VCaP (cell line): ENCODE data around the gene NUP214.
"Not testable (repeated sequence)": the region's sequence is repeated elsewhere in the genome, so short reads cannot be mapped to it uniquely, and the experiment has no call there.

Experiments
- H3K27ac ChIP-seq: fragments of 450-650 bp; 2 replicates; pipeline ENCODE4 v1.5.1; 2017
- CTCF ChIP-seq: fragments of 450-650 bp; conservative IDR thresholded peaks from 2 replicates; pipeline ENCODE4 v1.5.1; 2017; ENCODE audit warnings: mild to moderate bottlenecking, moderate library complexity

Gene NUP214

GRCh38 chr9:131097948-131098278, 27.5 kb upstream of the NUP214 start:
- TF ChIP-seq CTCF = no peak

GRCh38 chr9:131098391-131099101, 26.8 kb upstream of the NUP214 start:
- H3K27ac ChIP-seq = peak overlapping the region; percentile 84
- no peak for TF ChIP-seq CTCF

More at GRCh38 chr9:131097948-131098278, 27.5 kb upstream of the NUP214 start:
- peak overlapping the region; percentile 84 for H3K27ac ChIP-seq

- TF ChIP-seq CTCF = no peak
- peak overlapping the region; percentile 84; the same call in 1 of the 2 replicates for H3K27ac ChIP-seq
These were observed 26.2 kb upstream of the NUP214 start for GRCh38 chr9:131099102-131099606.

GRCh38 chr9:131099845-131100244, 25.5 kb upstream of the NUP214 start:
- not testable (repeated sequence) for H3K27ac ChIP-seq

- H3K27ac ChIP-seq = no peak overlapping the region
- no peak for TF ChIP-seq CTCF
These were observed 24.9 kb upstream of the NUP214 start for GRCh38 chr9:131100445-131100844.

- TF ChIP-seq CTCF = no peak
- H3K27ac ChIP-seq = no peak overlapping the region
These were observed 24.0 kb upstream of the NUP214 start for GRCh38 chr9:131101207-131101964.

- TF ChIP-seq CTCF = no peak
- H3K27ac ChIP-seq = no peak overlapping the region
These were observed 22.4 kb upstream of the NUP214 start for GRCh38 chr9:131103024-131103423.

GRCh38 chr9:131103535-131103934, 21.9 kb upstream of the NUP214 start:
- TF ChIP-seq CTCF = no peak

More at GRCh38 chr9:131103535-131103934, 21.9 kb upstream of the NUP214 start:
- no peak overlapping the region for H3K27ac ChIP-seq
